Stimulated activated CD4-positive, alpha-beta T cell treated with anti-CD3 and anti-CD28 coated beads, Interleukin-4, amount 100 ng/mL, for 1 hour (primary cell): ENCODE data around the gene GHRH.

Experiments
- DNase-seq: peaks from one replicate; pipeline ENCODE4 v3.0.0-alpha.2; 2020

The GHRH gene

GRCh38 chr20:37259865-37260264, 1.7 kb downstream of the GHRH start:
- DNase-seq, result no peak

DNA sequence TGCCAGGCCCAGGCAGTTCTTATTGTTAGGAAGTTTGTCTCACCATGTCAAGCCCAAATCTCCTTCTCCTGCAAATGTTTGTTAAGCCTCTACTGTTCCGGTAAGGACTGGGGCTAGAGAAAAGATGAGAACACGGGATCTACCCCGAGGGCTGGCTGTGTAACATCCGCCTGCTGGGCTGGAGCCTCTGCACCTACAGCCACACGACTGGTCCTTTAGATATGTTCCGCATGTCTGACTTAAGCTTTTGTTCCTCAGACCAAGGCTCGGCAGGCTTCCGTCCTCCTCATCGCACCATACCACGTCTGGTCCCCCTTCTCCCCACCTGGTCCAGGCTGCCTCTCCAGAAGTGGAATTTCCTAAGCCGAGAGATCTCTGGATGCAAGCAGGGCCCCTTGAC, 2.6 kb downstream of the GHRH start:
- DNase-seq, result no peak

- DNase-seq, result no peak
Observed at GRCh38 chr20:37257988-37258387, 3.6 kb downstream of the GHRH start.

- no peak for DNase-seq
Observed at GRCh38 chr20:37257530-37257929, 4.1 kb downstream of the GHRH start.

DNA sequence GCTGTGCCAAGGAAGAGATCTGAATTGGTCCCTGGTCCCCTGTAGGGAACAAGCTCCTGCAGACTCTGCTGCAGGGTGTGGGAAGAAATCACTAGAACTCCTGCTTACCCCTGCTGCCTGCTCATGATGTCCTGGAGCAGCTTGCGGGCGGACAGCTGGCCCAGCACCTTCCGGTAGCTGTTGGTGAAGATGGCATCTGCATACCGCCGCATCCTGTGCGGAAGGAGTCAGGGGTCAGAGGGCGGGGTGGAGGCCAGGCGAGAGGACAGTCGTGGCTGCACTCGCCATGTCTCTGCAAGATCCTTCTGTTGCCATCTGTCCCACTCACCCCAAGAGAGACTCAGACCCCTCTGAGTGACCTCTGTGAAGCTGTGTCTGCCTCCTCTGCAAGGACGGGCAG, 5.3 kb downstream of the GHRH start:
- DNase-seq, result no peak

DNA sequence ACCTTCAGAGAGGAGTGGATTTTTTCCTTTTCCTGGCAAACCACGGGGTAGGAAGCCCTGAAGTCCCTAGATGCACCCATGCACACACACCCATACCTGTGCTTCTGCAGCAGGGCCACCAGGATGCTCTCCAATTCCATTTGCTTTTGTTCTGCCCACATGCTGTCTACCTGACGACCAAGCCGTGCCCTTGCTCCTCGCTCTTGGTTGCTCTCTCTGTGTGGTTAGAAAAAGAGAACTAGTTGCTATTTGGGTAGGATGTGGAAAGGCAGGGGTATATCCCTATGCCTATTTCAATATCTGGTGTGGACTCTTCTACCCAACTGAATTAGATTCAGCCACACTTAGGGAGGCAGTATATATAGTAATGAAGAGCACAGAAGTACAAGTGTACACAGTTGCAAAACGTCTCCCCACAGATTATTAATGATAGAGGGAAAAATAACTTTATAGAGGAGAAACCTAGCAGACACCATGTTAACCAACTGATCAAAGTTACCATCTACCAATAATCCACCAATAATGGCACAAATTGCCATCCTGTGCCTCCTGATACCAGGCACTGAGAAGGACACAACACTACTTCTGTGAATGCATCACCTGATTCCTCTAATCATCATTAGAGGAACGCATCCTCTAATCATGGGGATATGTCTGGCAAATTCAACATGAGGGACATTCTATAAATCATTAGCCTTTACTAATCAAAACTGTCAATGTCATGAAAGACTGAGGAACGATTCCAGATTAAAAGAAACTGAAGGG, 7.3 kb downstream of the GHRH start:
- no peak for DNase-seq

DNA sequence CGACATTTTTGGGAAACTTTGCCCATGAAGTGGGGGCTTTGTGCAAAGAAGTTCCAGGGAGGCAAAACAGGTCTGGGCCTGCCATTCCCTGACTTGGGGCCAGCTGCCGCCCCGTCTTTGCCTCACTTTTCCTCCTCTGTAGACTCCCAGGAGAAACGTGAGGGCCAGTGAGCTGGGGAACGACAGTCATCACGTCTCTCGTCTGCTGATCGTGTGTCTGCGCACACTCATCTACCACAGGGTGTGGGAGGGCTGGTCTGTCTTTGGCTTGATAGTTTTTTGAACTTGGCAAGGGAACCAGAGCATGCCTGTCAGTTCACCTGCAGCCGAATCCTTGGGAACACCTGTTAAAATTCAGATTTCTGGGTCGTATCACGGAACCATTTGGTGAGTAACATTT, 8.5 kb downstream of the GHRH start:
- DNase-seq, result no peak

DNA sequence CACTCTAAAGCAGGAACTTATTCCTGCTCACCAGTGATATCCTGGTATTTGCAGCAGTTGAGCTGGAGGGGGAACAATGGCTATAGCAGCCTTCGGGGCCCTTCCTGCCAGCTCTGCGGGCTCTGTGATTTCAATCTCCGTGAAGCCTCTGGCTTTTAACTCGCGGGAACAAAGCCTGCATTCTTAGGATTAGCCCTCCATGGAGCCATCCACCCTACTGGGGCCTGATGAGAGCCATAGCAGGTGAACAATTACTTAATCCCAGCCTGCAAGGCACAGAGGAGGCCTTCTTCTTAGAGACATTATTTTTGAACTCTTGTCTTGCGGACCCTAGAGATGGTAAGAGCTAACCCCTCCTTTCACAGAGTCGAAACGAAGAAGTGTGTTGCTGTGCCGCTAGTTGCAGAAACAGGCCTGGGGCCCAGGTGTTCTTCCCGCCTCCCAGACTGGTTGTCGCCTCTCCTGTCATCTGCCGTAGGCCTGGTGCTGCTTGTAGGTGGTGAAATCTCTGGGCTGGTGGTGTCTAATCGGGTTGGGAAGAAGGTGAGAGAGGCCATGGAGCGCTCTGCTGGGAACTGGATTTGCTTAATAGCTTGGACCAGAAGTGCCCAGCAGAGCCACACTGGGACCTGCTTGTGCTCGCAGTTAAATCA, 9.7 kb downstream of the GHRH start:
- no peak for DNase-seq

GRCh38 chr20:37249304-37249703, 12.3 kb downstream of the GHRH start:
- no peak for DNase-seq

DNA sequence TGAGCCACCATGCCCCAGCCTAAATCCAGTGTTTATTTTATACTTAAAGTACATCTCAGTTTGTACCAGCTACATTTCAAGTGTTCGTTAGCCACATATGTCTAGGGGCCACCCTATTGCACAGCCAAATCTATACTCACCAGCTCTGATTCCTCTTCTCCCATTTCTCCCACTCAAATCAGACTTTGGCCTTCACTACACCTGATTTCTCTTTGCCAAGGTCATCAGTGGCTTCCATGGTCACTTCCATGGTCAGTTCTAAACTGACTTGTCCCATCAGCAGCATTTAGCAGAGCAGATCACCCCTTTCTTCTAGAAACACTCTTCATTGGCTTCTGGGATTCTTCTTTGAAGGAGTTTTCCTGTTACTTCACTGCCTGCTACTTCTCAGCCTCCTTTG, 14.1 kb downstream of the GHRH start:
- DNase-seq, result no peak

DNA sequence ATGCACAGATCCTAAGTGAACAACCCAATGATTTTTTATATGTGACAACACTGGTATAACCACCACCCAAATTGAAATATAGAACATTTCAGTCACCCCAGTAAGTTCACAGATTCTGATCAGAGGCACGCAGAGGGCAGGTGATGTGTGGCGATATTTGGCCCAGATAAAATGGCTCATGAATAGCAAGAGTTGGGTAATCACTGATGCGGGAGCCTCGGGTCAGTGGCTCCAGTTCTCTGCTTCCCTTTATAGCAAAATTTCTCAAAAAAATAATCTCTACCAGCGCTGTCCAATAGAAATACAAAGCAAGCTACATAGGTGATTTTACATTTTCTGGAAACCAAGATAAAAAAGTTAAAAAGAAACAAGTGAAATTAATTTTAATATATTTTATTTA, 14.9 kb downstream of the GHRH start:
- no peak for DNase-seq

DNA sequence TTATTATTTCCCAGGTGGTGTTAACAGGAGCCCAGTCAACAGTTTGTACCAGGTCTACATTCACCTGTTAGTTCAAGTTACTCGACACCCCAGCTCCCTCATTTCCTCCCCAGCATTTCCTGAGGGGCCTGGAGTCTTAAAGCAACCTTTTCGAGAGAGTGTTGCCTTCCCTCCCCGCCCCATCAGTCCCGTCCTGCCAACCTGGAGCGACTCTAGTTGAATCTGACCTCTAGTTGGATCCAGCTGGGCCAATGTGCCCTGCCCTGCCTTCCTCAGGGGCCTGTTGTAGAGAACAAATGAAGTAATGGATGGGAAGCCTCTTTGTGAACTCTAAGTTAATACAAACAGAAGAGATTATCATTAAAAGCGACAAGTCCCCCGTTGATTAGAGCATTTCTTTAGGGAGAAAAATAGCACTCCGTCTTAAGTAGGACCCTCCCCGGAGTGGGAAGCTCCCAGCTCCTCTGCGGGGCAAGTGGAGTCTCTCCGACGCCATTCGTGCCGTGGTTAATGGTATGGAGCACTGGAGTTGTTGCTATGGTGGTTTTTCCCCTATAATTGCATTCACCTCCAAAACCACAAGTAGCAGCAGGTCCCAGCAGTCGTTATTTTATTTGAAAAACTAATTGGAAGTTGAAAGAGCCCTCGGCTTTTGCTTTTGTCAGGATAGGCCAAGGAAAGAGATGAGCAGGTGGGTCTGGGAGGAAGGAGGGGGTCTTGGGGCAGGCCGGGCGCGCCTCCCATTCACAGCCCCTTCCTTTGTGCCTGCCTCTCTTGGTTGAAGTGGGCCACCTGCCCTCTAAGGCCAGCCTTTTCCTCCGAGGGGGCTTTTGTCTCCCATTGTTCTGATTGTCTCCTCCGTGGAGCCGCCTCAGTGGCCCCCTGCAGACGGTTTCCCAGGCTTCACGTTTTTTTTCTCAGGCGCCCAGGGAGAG, 16.1 kb downstream of the GHRH start:
- no peak for DNase-seq

DNA sequence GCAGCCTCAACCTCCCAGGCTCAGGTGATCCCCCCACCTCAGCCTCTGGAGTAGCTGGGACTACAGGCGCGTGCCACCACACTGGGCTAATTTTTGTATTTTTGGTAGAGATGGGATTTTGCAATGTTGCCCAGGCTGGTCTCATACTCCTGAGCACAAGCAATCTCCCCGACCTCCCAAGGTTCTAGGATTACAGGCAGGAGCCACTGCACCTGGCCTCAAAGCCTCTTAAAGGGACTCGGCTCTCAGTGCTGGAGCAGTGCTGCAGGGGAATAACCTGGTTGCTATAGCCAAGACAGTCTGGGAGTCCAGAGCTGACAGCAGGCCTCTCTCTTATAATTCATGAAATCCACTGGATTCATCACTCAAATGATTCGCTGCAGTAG, 17.0 kb downstream of the GHRH start:
- DNase-seq, result no peak

- no peak for DNase-seq
Observed at GRCh38 chr20:37243937-37244571, 17.6 kb downstream of the GHRH start.

- no peak for DNase-seq
Observed at GRCh38 chr20:37243076-37243936, 18.3 kb downstream of the GHRH start.

- DNase-seq, result no peak
Observed at GRCh38 chr20:37242503-37242902, 19.1 kb downstream of the GHRH start.

- DNase-seq, result no peak
Observed at GRCh38 chr20:37240337-37241067, 21.1 kb downstream of the GHRH start.

DNA sequence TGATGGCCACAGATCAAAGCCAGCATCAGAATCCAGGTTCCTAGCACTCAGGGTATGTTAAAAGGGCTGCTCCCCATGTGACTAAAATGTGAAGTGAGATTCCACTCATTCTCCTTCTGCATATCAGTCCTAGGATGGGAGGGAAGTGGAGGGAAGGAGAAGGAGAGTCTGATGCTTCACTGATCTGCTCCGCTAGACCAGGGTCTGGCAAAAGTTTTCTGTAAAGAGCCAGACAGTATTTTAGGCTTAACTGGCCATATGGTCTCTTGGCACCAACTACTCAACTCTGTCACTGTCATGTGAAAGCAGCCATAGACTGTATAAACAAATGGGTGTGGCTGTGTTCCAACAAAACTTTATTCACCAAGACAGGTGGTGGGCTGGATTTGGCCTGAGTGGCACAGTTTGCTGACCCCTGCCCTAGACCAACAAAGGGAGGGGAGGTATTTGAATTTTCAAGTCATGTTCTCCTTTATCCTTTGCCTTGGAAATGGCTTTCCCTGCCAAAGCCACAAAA, 22.6 kb downstream of the GHRH start:
- no peak for DNase-seq

DNA sequence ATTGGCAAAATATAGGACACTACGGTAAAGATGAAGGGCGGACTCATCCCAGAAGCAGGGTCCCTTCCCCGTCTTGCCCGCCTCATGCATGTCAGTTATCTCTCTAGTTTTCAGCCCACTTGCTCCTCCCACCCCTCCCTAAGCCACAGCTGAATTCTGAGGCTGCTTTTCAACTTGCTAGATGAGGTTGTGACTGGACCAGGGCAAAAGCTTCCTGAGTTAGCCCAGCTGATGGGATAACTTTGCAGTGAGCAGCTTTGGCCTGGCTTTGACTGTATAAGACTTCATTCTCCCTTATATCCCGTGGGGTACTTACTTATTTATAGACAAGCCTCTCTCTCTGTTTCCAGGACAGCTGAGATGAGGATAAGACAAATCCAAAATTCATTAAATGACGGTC, 23.2 kb downstream of the GHRH start:
- no peak for DNase-seq

- no peak for DNase-seq
Observed at GRCh38 chr20:37237656-37238055, 24.0 kb downstream of the GHRH start.

- no peak for DNase-seq
Observed at GRCh38 chr20:37236462-37236861, 25.2 kb downstream of the GHRH start.
